CD4-positive, alpha-beta T cell (primary cell): ENCODE data around the gene WNK2. TPM values are rescaled to one million over a fixed set of nuclear protein-coding genes. Genes with fewer than 3 reads are reported as not detected.
A peak's percentile ranks its signal among the peaks of the same experiment; 100 is the strongest.
"Not testable (repeated sequence)": the region's sequence is repeated elsewhere in the genome, so short reads cannot be mapped to it uniquely, and the experiment has no call there.

Source experiments
- ATAC-seq: fragments of 200-7000 bp; cut with Tn5 transposase; one replicate; pipeline ENCODE4 v1.10.0; 2022; ENCODE audit warnings: mild to moderate bottlenecking; ENCODE audit not compliant: poor library complexity
- CTCF ChIA-PET: fragments of 350-600 bp; sonication (Branson Sonifier 250); formaldehyde crosslinking; loops from one replicate; lab custom pipeline; 2021; ENCODE audit warnings: antibody characterized with exemption, inconsistent platforms; lab: Charles Lee
- POLR2A ChIA-PET: fragments of 350-600 bp; sonication (Branson Sonifier 250); formaldehyde crosslinking; loops from one replicate; lab custom pipeline; 2021; ENCODE audit warnings: antibody characterized with exemption, inconsistent platforms; lab: Charles Lee
- DNase-seq, 14 experiments: peaks; one replicate each; pipeline ENCODE4 v3.0.0-alpha.2; 2013 to 2020; ENCODE audit warnings: mixed read lengths in 2 of 14
- H3K27ac ChIP-seq, 2 donors: one replicate each; pipeline versions ENCODE4 v1.5.1 to v1.7.0; 2013; ENCODE audit warnings: low read length in 2 of 2, low read depth in 1 of 2, mild to moderate bottlenecking in 1 of 2
- H3K27me3 ChIP-seq, 2 experiments: 1 replicate in 1 of 2; 2 replicates in 1 of 2; pipeline versions ENCODE4 v1.6.1 to v1.7.0; 2013; ENCODE audit warnings: low read length in 2 of 2, control low read depth in 1 of 2, mild to moderate bottlenecking in 1 of 2, moderate library complexity in 1 of 2; ENCODE audit not compliant: insufficient read depth in 2 of 2, control insufficient read depth in 1 of 2
- H3K36me3 ChIP-seq: one replicate; pipeline ENCODE4 v1.6.1; 2013; ENCODE audit warnings: low read length, control low read depth; ENCODE audit not compliant: insufficient read depth
- H3K4me1 ChIP-seq: one replicate; pipeline ENCODE4 v1.6.1; 2013; ENCODE audit warnings: low read length, control low read depth; ENCODE audit not compliant: insufficient read depth
- H3K4me3 ChIP-seq: one replicate; pipeline ENCODE4 v1.5.1; 2013; ENCODE audit warnings: mild to moderate bottlenecking, low read length, moderate library complexity
- H3K9me3 ChIP-seq, 2 experiments: 1 replicate in 1 of 2; 2 replicates in 1 of 2; pipeline versions ENCODE4 v1.6.1 to v1.7.0; 2013; ENCODE audit warnings: low read length in 2 of 2, mild to moderate bottlenecking in 2 of 2, control low read depth in 1 of 2, moderate library complexity in 1 of 2; ENCODE audit not compliant: control insufficient read depth in 1 of 2, insufficient read depth in 1 of 2
- H3K27ac Mint-ChIP-seq: one replicate; pipeline ENCODE4 v1.8.0; 2020; ENCODE audit warnings: mixed read lengths
- H3K27me3 Mint-ChIP-seq: one replicate; pipeline ENCODE4 v1.8.0; 2021; ENCODE audit warnings: mixed read lengths
- H3K36me3 Mint-ChIP-seq: one replicate; pipeline ENCODE4 v1.8.0; 2021; ENCODE audit warnings: low read depth, mixed read lengths
- H3K4me1 Mint-ChIP-seq: one replicate; pipeline ENCODE4 v1.8.0; 2021; ENCODE audit warnings: low read depth, mixed read lengths
- H3K4me3 Mint-ChIP-seq: one replicate; pipeline ENCODE4 v1.8.0; 2020; ENCODE audit warnings: mild to moderate bottlenecking, mixed read lengths
- H3K9me3 Mint-ChIP-seq: one replicate; pipeline ENCODE4 v1.8.0; 2020; ENCODE audit warnings: mixed read lengths
- intact Hi-C, 2 experiments: fragments of 100-400 bp; cut with DNase I in 1 of 2; cut with micrococcal nuclease in 1 of 2; formaldehyde crosslinking; loops; one replicate each; pipeline versions ENCODE4 v1.15.1 to v1.9.0; 2023 to 2025; cut with DNase I, micrococcal nuclease
- total RNA-seq, 174 experiments: library from RNA in 2 of 174; stranded (reverse) in 2 of 174; gene quantifications; one replicate each; pipeline ENCODE4 v1.2.3 and lab custom pipeline; 2021 to 2026
- TF ChIP-seq, protein P1 (sequence below): fragments of 200-600 bp; IDR thresholded peaks from one replicate; pipeline ENCODE4 v1.8.0; 2022; ENCODE audit warnings: antibody characterized with exemption, mild to moderate bottlenecking

Gene WNK2
- total RNA-seq, 2 experiments from 2014 or later = 0.19 to 0.22 TPM

DNA sequence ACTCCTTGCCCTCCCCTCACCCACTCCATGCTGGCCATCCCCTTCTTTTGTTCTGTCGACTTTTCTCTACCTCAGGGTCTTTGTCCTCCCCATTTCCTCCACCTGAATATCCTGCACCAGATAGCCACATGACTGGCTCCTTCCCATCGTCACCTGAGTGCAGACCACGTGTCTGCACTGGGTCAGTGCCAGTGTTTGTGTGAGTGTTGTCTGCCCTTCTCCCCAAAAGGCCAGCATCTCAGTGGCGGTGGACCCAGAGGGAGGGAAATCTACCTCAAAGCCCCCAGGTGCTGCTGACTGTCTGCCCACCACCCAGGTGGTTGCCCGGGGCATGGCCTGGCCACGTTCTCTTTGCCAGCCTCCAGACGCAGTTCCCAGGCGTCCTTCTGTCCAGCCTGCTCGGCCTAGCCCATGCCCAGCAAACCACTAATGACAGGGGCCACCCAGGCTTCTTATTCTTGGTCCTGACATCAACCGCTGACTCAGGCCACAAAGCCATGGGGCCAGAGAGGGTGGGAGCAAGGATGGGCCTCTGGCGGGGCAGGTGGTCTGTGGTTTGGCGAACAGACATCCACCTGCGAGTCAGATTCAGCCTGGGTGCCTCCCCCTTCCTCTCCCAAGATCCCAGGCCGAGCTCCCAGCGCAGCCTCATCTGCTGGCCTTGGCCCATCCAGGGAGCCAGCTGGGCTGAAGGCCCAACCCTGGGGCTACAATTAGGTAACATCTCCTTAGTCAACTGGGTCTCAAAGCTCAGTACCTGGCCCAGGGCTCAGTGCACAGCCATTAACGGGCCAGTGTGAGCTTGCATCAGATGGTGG, 44.4 kb upstream of the WNK2 start:
- ChIA-PET POLR2A (no interaction called here), CTCF (no interaction called here)
- ATAC-seq = no peak
- Histone ChIP-seq H3K36me3 (no peaks in the 10 kb centered on the region), H3K27me3 (no peaks in the 10 kb centered on the region), H3K27ac (no peak overlapping the region), H3K9me3 (peaks cover 0 to 4% of the 10 kb centered on the region in 2 experiments), H3K4me1 (peaks cover 83% of the 10 kb centered on the region), H3K4me3 (no peak overlapping the region)
- Mint-ChIP-seq H3K27ac (peak overlapping the region; percentile 75), H3K4me3 (peak overlapping the region; percentile 20), H3K9me3 (no peaks in the 10 kb centered on the region), H3K27me3 (no peaks in the 10 kb centered on the region), H3K36me3 (peaks cover 3% of the 10 kb centered on the region), H3K4me1 (peaks cover 65% of the 10 kb centered on the region)
- TF ChIP-seq, protein P1, sequence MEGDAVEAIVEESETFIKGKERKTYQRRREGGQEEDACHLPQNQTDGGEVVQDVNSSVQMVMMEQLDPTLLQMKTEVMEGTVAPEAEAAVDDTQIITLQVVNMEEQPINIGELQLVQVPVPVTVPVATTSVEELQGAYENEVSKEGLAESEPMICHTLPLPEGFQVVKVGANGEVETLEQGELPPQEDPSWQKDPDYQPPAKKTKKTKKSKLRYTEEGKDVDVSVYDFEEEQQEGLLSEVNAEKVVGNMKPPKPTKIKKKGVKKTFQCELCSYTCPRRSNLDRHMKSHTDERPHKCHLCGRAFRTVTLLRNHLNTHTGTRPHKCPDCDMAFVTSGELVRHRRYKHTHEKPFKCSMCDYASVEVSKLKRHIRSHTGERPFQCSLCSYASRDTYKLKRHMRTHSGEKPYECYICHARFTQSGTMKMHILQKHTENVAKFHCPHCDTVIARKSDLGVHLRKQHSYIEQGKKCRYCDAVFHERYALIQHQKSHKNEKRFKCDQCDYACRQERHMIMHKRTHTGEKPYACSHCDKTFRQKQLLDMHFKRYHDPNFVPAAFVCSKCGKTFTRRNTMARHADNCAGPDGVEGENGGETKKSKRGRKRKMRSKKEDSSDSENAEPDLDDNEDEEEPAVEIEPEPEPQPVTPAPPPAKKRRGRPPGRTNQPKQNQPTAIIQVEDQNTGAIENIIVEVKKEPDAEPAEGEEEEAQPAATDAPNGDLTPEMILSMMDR = no peak
- intact Hi-C loops = loop anchor here in 1 of 2 experiments (10.0 kb wide), 1 partner anchor 315 kb away; the partner anchor contains the start of genes FAM120A and FAM120AOS
- DNase-seq = no peak

DNA sequence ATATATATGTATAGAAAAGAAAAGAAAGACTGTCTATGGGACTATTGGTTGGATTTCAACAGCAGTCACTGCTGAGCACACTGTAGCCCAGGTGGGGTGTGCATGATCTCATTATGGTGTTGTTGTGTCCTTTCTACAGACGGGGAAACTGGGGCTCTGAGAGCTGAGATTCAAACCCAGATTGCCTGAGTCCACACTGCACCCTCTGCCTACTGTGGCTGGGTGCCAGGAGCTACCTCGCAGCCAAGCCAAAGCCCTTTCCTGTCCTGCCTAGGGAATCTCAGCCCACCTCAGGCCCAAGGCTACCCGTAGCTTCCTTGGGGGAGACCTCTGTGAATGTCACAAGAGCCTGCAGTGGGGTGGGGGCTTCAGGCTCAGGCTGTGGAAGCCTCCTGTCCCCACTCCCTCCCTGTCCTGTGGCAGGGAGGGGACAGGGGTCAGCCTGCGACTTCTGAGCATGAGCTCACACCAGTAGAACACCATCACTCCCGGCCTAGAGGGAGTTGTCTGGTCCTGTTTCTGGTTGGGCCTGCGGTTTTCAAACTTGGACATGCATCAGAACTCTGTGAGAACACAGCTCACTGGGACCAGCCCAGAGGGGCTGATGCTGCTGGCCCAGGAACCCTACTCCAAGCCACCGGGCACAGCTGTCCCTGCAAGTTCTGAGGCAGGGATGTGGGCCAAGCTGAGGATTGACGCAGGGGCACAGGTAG, 42.0 kb upstream of the WNK2 start:
- TF ChIP-seq, protein P1 = no peak
- ChIA-PET CTCF (no interaction called here), POLR2A (interaction anchor here (0.9 to 1.1 kb wide), 2 partner anchors 8 to 16 kb away, joined by 3 to 8 read pairs; partner anchors contain the start of gene NINJ1)
- intact Hi-C loops = no loop called here
- Histone ChIP-seq H3K27me3 (no peaks in the 10 kb centered on the region), H3K4me1 (peaks cover 66% of the 10 kb centered on the region), H3K4me3 (no peak overlapping the region), H3K9me3 (peaks cover 0 to 7% of the 10 kb centered on the region in 2 experiments), H3K27ac (peak overlapping the region in 1 of 2 donors; percentile 18), H3K36me3 (no peaks in the 10 kb centered on the region)
- DNase-seq = no peak
- peaks cover 2% of the 10 kb centered on the region for H3K9me3 Mint-ChIP-seq
- H3K4me1 Mint-ChIP-seq = peaks cover 67% of the 10 kb centered on the region
- H3K36me3 Mint-ChIP-seq = no peaks in the 10 kb centered on the region
- peak overlapping the region; percentile 98 for H3K27ac Mint-ChIP-seq
- H3K4me3 Mint-ChIP-seq = no peak overlapping the region
- no peaks in the 10 kb centered on the region for H3K27me3 Mint-ChIP-seq
- ATAC-seq = no peak

DNA sequence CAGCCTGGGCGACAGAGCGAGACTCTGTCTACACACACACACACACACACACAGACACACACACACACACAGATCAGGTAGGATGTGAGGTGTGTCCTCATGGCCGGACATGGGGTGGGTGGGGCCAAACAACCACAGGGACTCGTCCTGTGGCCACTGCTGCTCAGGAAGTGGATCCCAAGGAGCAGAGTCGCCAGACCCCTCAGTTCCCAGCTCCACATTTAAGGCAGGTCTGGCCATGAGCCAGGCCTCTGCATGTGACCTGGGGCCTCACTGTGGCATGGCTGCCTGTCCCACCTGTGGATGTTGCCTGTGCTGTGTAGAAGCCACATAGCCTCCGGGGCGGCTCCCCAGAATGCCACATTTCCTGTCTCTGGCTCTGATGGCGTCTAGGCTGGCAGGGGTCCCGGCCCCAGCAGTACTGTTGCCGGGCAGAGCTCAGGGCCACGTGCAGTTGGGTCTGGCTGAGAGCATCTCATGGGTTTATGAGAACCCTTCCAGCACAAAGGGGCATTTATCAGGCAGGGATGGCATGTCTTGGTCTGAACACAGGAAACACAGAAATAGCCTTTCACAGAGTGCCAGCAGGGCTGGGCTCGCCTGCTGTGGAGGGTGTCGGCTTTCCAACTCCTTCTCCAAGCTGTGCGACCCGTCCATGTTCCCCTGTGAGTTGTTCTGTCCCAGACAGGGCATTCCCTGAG, 40.0 kb upstream of the WNK2 start:
- ATAC-seq (peak; percentile 95), DNase-seq (peak; percentile 55 to 88 (median 68))
- H3K9me3 Mint-ChIP-seq = peaks cover 3% of the 10 kb centered on the region
- intact Hi-C loops = loop anchor here in 1 of 2 experiments (2.0 kb wide), 1 partner anchor 13 kb away; no protein-coding TSS in a partner anchor
- no peaks in the 10 kb centered on the region for H3K27me3 Mint-ChIP-seq
- H3K4me1 ChIP-seq = peaks cover 56% of the 10 kb centered on the region
- no peaks in the 10 kb centered on the region for H3K36me3 Mint-ChIP-seq
- peaks cover 0 to 3% of the 10 kb centered on the region in 2 experiments for H3K9me3 ChIP-seq
- POLR2A ChIA-PET = interaction anchor here (0.8 to 2.9 kb wide), 16 partner anchors 9 to 422 kb away, joined by 3 to 38 read pairs (median 4); partner anchors contain the start of genes FAM120AOS and NINJ1
- H3K4me3 ChIP-seq = no peak overlapping the region
- H3K27me3 ChIP-seq = no peaks in the 10 kb centered on the region
- H3K4me1 Mint-ChIP-seq = peaks cover 50% of the 10 kb centered on the region
- H3K36me3 ChIP-seq = no peaks in the 10 kb centered on the region
- H3K27ac Mint-ChIP-seq = peak overlapping the region; percentile 98
- CTCF ChIA-PET = no interaction called here
- H3K27ac ChIP-seq = peak overlapping the region; percentile 72 to 80
- peak overlapping the region; percentile 72 for H3K4me3 Mint-ChIP-seq
- TF ChIP-seq, protein P1 = no peak

DNA sequence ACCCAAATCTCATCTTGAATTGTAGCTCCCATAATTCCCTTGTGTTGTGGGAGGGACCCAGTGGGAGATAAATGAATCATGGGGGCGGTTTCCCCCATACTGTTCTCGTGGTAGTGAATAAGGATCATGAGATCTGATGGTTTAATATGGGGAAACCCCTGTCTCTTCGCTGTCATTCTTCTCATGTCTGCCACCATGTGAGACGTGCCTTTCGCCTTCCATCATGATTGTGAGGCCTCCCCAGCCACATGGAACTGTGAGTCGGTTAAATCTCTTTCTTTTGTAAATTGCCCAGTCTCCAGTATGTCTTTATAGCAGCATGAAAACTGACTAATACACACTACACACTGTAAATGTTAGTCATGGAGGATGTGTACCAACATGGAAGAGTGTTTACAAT, 37.2 kb upstream of the WNK2 start:
- H3K27me3 ChIP-seq, ATAC-seq, H3K9me3 Mint-ChIP-seq, H3K36me3 ChIP-seq, H3K4me3 Mint-ChIP-seq, H3K36me3 Mint-ChIP-seq, CTCF ChIA-PET, H3K27me3 Mint-ChIP-seq, H3K9me3 ChIP-seq, H3K4me3 ChIP-seq: not testable (repeated sequence)
- intact Hi-C loops = loop anchor here in 1 of 2 experiments (1.0 kb wide), 1 partner anchor 37 kb away; no protein-coding TSS in a partner anchor
- Histone ChIP-seq H3K4me1 (peaks cover 30% of the 10 kb centered on the region), H3K27ac (peak overlapping the region in 1 of 2 donors; percentile 21)
- peak overlapping the region; percentile 56 for H3K27ac Mint-ChIP-seq
- H3K4me1 Mint-ChIP-seq = peaks cover 42% of the 10 kb centered on the region
- POLR2A ChIA-PET = interaction anchor here (0.6 to 1.3 kb wide), 2 partner anchors 13 to 55 kb away, joined by 3 to 4 read pairs; partner anchors contain the start of gene NINJ1
- DNase-seq = peak in 2 of 14 experiments; percentile 67 to 76
